ENCODE results near the gene SSH3. TPM values are rescaled to one million over a fixed set of nuclear protein-coding genes. Genes with fewer than 3 reads are reported as not detected.
A peak's percentile ranks its signal among the peaks of the same experiment; 100 is the strongest.

SSH3 gene
- total and polyA plus RNA-seq, 2 of the 8 experiments (the other 6 are each of a cell fraction or from before 2014, with no cell fraction given), result 16.9 to 19.8 TPM

DNA sequence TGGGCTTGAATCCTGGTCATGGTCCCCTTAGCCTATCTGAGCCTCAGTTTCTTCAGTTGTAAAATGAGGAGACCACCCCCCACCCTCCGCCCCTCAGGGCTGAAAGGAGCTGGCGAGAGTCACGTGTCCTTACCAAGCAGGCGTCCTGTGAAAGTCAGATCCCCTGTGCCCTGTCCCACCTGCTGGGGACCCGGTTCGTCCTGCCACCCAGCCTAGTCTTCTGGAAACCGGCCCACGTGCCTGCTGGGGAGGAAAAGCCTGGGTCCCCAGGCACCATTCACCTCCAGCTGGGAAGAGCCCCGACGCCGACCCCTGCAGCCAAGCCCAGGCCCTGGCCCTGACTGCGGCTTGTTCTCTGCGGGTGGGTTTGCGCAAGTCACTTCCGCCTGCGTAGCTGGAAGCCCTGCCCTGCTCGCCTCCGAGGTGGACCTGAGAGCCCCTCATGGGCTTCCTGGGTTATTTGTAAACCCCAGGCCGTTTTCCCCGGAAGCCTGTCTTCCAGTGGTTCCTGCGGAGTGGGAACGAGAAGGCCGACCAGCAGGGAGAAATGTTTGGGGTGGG lies 679 bp upstream of the SSH3 start (continued):
- no peak for TF ChIP-seq CHD2 (IDR thresholded peaks at IDR 0.05; ENCODE audit: low read length)
- no peak for TF ChIP-seq EP300 (IDR thresholded peaks at IDR 0.05; ENCODE audit: borderline replicate concordance in 1 of 2, low read depth in 2 of 2, low read length in 2 of 2)
- no peak for TF ChIP-seq CTBP2 (IDR thresholded peaks at IDR 0.05; ENCODE audit: borderline replicate concordance, insufficient read depth, insufficient read length, low read length)
- TF ChIP-seq, protein P1, sequence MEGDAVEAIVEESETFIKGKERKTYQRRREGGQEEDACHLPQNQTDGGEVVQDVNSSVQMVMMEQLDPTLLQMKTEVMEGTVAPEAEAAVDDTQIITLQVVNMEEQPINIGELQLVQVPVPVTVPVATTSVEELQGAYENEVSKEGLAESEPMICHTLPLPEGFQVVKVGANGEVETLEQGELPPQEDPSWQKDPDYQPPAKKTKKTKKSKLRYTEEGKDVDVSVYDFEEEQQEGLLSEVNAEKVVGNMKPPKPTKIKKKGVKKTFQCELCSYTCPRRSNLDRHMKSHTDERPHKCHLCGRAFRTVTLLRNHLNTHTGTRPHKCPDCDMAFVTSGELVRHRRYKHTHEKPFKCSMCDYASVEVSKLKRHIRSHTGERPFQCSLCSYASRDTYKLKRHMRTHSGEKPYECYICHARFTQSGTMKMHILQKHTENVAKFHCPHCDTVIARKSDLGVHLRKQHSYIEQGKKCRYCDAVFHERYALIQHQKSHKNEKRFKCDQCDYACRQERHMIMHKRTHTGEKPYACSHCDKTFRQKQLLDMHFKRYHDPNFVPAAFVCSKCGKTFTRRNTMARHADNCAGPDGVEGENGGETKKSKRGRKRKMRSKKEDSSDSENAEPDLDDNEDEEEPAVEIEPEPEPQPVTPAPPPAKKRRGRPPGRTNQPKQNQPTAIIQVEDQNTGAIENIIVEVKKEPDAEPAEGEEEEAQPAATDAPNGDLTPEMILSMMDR (IDR thresholded peaks at IDR 0.05; ENCODE audit: control extremely low read depth in 1 of 3, insufficient read depth in 1 of 3, low read depth in 1 of 3, low read length in 3 of 3), result no peak
- no peak for TF ChIP-seq SRF (IDR thresholded peaks at IDR 0.05; ENCODE audit: low read depth, low read length)
- TF ChIP-seq POU5F1 (IDR thresholded peaks at IDR 0.05; ENCODE audit: low read depth, low read length), result no peak
- peak in 1 of 2 experiments; percentile 42; a peak in 2 of 3 replicates for TF ChIP-seq POLR2A (IDR thresholded peaks at IDR 0.05; ENCODE audit: control extremely low read depth in 1 of 2, low read depth in 2 of 2, low read length in 2 of 2)
- no peak for TF ChIP-seq EGR1 (IDR thresholded peaks at IDR 0.05; ENCODE audit: borderline replicate concordance, low read depth, low read length)
- no peak for TF ChIP-seq SP1 (IDR thresholded peaks at IDR 0.05; ENCODE audit: low read depth, low read length)
- TF ChIP-seq SIN3A (conservative IDR thresholded peaks at IDR 0.05 in 1 of 2, IDR thresholded peaks at IDR 0.05 in 1 of 2; ENCODE audit: low read depth in 1 of 2, low read length in 2 of 2), result no peak
- TF ChIP-seq SP2 (IDR thresholded peaks at IDR 0.05; ENCODE audit: low read length), result no peak
- no peak for TF ChIP-seq TEAD4 (IDR thresholded peaks at IDR 0.05; ENCODE audit: low read depth, low read length)
- TF ChIP-seq CEBPB (IDR thresholded peaks at IDR 0.05; ENCODE audit: low read depth, low read length), result peak; percentile 67
- TF ChIP-seq RAD21 (IDR thresholded peaks at IDR 0.05 in 1 of 2, conservative IDR thresholded peaks at IDR 0.05 in 1 of 2; ENCODE audit: low read depth in 2 of 2, low read length in 2 of 2), result no peak
- no peak; a peak in 1 of 4 replicates for TF ChIP-seq HDAC2 (IDR thresholded peaks at IDR 0.05; ENCODE audit: borderline replicate concordance in 1 of 2, low read depth in 2 of 2, low read length in 2 of 2)
- no peak for TF ChIP-seq TAF7 (optimal IDR thresholded peaks at IDR 0.05; ENCODE audit: borderline replicate concordance, low read depth, low read length)
- no peak for TF ChIP-seq JUN (IDR thresholded peaks at IDR 0.05; ENCODE audit: low read depth, low read length)
- no peak for TF ChIP-seq RNF2 (IDR thresholded peaks at IDR 0.05; ENCODE audit: borderline replicate concordance, low read depth, low read length, missing control alignments, poor library complexity, severe bottlenecking)
- TF ChIP-seq SIRT6 (IDR thresholded peaks at IDR 0.05; ENCODE audit: low read length), result no peak
- no peak for TF ChIP-seq RBBP5 (IDR thresholded peaks at IDR 0.05; ENCODE audit: borderline replicate concordance, low read depth, low read length)
- no peak for TF ChIP-seq BACH1 (IDR thresholded peaks at IDR 0.05; ENCODE audit: low read length)
- TF ChIP-seq ZNF274 (IDR thresholded peaks at IDR 0.05; ENCODE audit: borderline replicate concordance, extremely low read depth, low read length), result no peak
